GM10266 (cell line): ENCODE measurements around the gene NPL.

ENCODE experiments used
- DNase-seq: peaks from one replicate; pipeline ENCODE4 v3.0.0; 2012; ENCODE audit errors: extremely low spot score
- CTCF ChIP-seq: IDR thresholded peaks from 2 replicates; pipeline ENCODE4 v1.5.1; 2012; ENCODE audit warnings: mild to moderate bottlenecking, low read depth; ENCODE audit not compliant: control insufficient read depth, insufficient read depth; ENCODE audit errors: missing control alignments

Gene NPL

GRCh38 chr1:182851825-182852224, 62.3 kb downstream of the NPL start:
- DNase-seq: no peak
- no peak for TF ChIP-seq CTCF

- no peak for DNase-seq
- no peak for TF ChIP-seq CTCF
Observed at GRCh38 chr1:182855911-182856310, 66.3 kb downstream of the NPL start.

- no peak for DNase-seq
- no peak for TF ChIP-seq CTCF
Observed at GRCh38 chr1:182857212-182857611, 67.6 kb downstream of the NPL start.

GRCh38 chr1:182860658-182861057, 71.1 kb downstream of the NPL start:
- no peak for TF ChIP-seq CTCF
- DNase-seq: no peak

- no peak for DNase-seq
- TF ChIP-seq CTCF: no peak
Observed at GRCh38 chr1:182861994-182862393, 72.4 kb downstream of the NPL start.

- DNase-seq: no peak
- no peak for TF ChIP-seq CTCF
Observed at GRCh38 chr1:182862827-182863226, 73.3 kb downstream of the NPL start.

- no peak for TF ChIP-seq CTCF
- DNase-seq: no peak
Observed at GRCh38 chr1:182863940-182864339, 74.4 kb downstream of the NPL start.

- DNase-seq: no peak
- no peak for TF ChIP-seq CTCF
Observed at GRCh38 chr1:182867861-182868260, 78.3 kb downstream of the NPL start.
